Right lobe of liver (tissue), 6 donors: ENCODE data around the gene SLC16A9. TPM values are rescaled to one million over a fixed set of nuclear protein-coding genes. Genes with fewer than 3 reads are reported as not detected.

ENCODE experiments used
- ATAC-seq, 4 donors: fragments of 200-7000 bp; cut with Tn5 transposase; one replicate each; pipeline ENCODE4 v1.9.1; 2020; ENCODE audit warnings: mild to moderate bottlenecking in 4 of 4, moderate library complexity in 4 of 4
- DNase-seq, 3 donors: peaks; one replicate each; pipeline ENCODE4 v3.0.0-alpha.2; 2020
- H3K27ac ChIP-seq, 3 donors: fragments of 200-600 bp; one replicate each; pipeline ENCODE4 v1.8.0; 2022
- H3K27me3 ChIP-seq, 2 donors: fragments of 200-600 bp; one replicate each; pipeline ENCODE4 v1.8.0; 2022
- H3K36me3 ChIP-seq, 4 donors: fragments of 200-600 bp; sonication (generic) in 1 of 4; one replicate each; pipeline versions ENCODE4 v1.5.1 to v1.8.0; 2017 to 2022; ENCODE audit warnings: control low read depth in 1 of 4
- H3K4me1 ChIP-seq, 4 donors: fragments of 200-600 bp; sonication (generic) in 1 of 4; one replicate each; pipeline versions ENCODE4 v1.5.1 to v1.8.0; 2017 to 2022; ENCODE audit warnings: control low read depth in 1 of 4
- H3K4me3 ChIP-seq, 3 donors: fragments of 200-600 bp; one replicate each; pipeline ENCODE4 v1.8.0; 2022
- H3K9me3 ChIP-seq, 4 donors: fragments of 200-600 bp; sonication (generic) in 1 of 4; one replicate each; pipeline versions ENCODE4 v1.5.1 to v1.8.0; 2017 to 2022; ENCODE audit warnings: control low read depth in 1 of 4
- POLR2A ChIP-seq: fragments of 450-650 bp; IDR thresholded peaks from one replicate; pipeline ENCODE4 v1.6.1; 2017; ENCODE audit warnings: antibody characterized with exemption, mild to moderate bottlenecking
- WGBS: methylation state at CpG from one replicate; pipeline ENCODE4 v1.1.6; 2018; ENCODE audit warnings: low coverage, low lambda C conversion rate; ENCODE audit not compliant: insufficient coverage; ENCODE audit errors: missing lambda C conversion rate; 5-methylcytosine and 5-hydroxymethylcytosine counted together
- intact Hi-C, 2 donors: fragments of 100-400 bp; cut with DNase I; formaldehyde crosslinking; loops; one replicate each; pipeline versions ENCODE4 v1.11.2 to v1.14.1; 2022
- total RNA-seq, 6 experiments: library from RNA; depleted of rRNA in 2 of 6; stranded (reverse); fragments of >200 nt in 2 of 6; fragmentation: NEBNext Ultra II Directional in 3 of 6; extraction: Animal tissue kit (Norgen Biotek cat#: 25700) in 3 of 6; gene quantifications; one replicate each; pipeline versions ENCODE4 v1.1.0 to v1.2.4, GENCODE V29; 2016 to 2023
- TF ChIP-seq, protein P1 (sequence below), 4 donors: fragments of 200-600 bp in 3 of 4; fragments of 450-650 bp in 1 of 4; IDR thresholded peaks; one replicate each; pipeline versions ENCODE4 v1.5.1 to v1.8.0; 2016 to 2022; ENCODE audit warnings: antibody characterized with exemption in 4 of 4, mild to moderate bottlenecking in 2 of 4
- donor health status: DM: no; HTN: yes; CAD: no.
- donor health status: DM: no; HTN: no; CAD: no.
- donor health status: DM: no; HTN: no; CAD: no.
- donor health status: DM: no; HTN: yes; CAD: no.
- donor health status: DM: no; HTN: yes; CAD: no.

The SLC16A9 gene
- total RNA-seq, 6 experiments from 2014 or later: 0.42 to 1.2 (median 0.89) TPM; not detected in 2

DNA sequence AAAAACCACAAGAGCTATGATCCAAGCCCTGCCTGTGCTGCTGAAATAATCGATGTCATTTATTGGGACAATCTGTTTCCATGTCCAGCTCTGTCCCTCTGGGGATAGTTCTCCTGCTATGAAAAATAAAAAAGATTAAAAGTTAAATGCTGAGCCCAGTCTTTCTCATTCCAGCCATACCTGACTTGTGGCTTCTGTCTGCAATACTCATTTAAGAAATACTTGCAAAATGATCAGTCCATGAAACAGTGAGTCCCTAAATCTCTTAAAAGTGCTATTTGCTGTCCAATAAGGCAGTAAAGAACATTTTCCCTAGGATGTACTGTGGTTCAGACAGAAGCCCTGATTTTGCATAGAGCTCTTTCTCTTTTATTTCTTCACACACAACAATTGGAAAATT lies 91.7 kb downstream of the SLC16A9 start:
- TF ChIP-seq, protein P1, sequence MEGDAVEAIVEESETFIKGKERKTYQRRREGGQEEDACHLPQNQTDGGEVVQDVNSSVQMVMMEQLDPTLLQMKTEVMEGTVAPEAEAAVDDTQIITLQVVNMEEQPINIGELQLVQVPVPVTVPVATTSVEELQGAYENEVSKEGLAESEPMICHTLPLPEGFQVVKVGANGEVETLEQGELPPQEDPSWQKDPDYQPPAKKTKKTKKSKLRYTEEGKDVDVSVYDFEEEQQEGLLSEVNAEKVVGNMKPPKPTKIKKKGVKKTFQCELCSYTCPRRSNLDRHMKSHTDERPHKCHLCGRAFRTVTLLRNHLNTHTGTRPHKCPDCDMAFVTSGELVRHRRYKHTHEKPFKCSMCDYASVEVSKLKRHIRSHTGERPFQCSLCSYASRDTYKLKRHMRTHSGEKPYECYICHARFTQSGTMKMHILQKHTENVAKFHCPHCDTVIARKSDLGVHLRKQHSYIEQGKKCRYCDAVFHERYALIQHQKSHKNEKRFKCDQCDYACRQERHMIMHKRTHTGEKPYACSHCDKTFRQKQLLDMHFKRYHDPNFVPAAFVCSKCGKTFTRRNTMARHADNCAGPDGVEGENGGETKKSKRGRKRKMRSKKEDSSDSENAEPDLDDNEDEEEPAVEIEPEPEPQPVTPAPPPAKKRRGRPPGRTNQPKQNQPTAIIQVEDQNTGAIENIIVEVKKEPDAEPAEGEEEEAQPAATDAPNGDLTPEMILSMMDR (IDR thresholded peaks at IDR 0.05): no peak
- TF ChIP-seq POLR2A: no peak
- Histone ChIP-seq H3K36me3 (no peaks in the 10 kb centered on the region), H3K4me1 (no peaks in the 10 kb centered on the region), H3K9me3 (no peaks in the 10 kb centered on the region), H3K27me3 (no peaks in the 10 kb centered on the region), H3K4me3 (no peak overlapping the region), H3K27ac (no peak overlapping the region)
- ATAC-seq: no peak
- intact Hi-C loops: no loop called here
- WGBS: 81% methylated on average over 1 of the region's 1 CpG
- DNase-seq: no peak

DNA sequence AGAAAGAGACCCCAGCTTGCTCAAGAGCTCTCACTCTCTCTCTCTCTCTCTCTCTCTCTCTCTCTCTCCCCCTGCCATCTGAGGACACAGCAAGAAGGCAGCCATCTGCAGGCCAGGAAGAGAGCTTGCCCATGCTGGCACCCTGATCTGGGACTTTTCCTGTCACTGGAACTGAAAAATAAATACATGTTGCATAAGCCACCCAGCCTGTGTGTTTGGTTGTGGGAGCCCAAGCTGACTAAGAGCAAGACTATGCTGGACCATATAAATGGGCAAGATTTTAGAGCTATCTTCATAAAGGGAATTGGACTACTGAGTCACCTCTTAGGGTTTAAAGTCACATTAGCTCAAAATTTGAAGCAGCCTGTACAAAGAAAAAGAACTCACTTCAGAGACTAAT lies 98.6 kb downstream of the SLC16A9 start:
- ATAC-seq: peak in 2 of 4 donors; percentile 40 to 55
- H3K4me1 ChIP-seq: no peaks in the 10 kb centered on the region
- no peaks in the 10 kb centered on the region for H3K9me3 ChIP-seq
- no peak for DNase-seq
- no peaks in the 10 kb centered on the region for H3K36me3 ChIP-seq
- no peaks in the 10 kb centered on the region for H3K27me3 ChIP-seq
- no peak overlapping the region for H3K27ac ChIP-seq
- H3K4me3 ChIP-seq: no peak overlapping the region
- intact Hi-C loops: no loop called here
- no peak for TF ChIP-seq POLR2A
- TF ChIP-seq, protein P1 (IDR thresholded peaks at IDR 0.05): no peak

DNA sequence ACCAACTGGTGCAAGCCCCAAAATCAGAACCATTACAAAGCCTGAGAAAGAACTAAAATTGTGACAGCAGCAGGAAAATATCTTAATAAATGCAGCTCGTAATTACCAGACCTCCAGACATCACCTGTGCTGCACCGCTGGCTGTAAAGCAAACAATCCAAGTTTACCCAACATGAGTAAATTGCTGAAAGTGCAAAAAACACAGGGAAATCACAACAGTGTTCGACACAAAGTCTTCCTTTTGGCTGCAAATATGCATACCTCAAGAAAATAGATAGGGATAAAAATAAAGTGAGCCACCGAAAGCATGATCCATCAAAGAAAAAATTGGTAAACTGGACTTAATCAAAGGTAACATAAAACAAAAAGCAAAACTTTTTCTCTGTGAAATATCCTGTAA lies 101.7 kb downstream of the SLC16A9 start:
- H3K27ac ChIP-seq: no peak overlapping the region
- no peak for ATAC-seq

DNA sequence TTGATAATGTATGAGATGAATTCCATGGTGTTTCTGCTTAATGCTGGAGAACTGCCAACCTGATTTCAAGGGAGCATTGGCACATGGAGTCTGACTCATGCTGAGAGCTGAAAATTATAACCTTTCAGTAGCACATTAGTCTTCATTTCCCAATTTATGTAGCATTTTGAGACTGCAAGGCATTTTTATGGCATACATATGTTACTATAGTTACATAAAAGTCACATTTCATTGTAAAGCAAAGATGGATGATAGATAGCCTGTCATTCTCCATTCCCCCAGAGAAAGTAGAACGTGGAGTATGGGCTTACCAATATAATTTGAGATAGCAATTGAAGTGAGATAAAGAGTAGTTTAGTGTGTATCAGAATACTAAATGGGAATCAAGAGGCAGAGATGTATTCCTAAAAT lies 103.1 kb downstream of the SLC16A9 start:
- DNase-seq: no peak
- no peak for ATAC-seq
- intact Hi-C loops: no loop called here
- H3K27me3 ChIP-seq: no peaks in the 10 kb centered on the region
- no peaks in the 10 kb centered on the region for H3K9me3 ChIP-seq
- H3K4me1 ChIP-seq: no peaks in the 10 kb centered on the region
- no peak overlapping the region for H3K27ac ChIP-seq
- H3K4me3 ChIP-seq: no peak overlapping the region
- WGBS: 32% methylated on average over 1 of the region's 1 CpG
- TF ChIP-seq, protein P1 (IDR thresholded peaks at IDR 0.05): no peak
- TF ChIP-seq POLR2A: no peak
- no peaks in the 10 kb centered on the region for H3K36me3 ChIP-seq

More for the DNA sequence above, 101.7 kb downstream of the SLC16A9 start:
- no peaks in the 10 kb centered on the region for H3K4me1 ChIP-seq
- H3K9me3 ChIP-seq: no peaks in the 10 kb centered on the region
- H3K27me3 ChIP-seq: no peaks in the 10 kb centered on the region
- intact Hi-C loops: no loop called here
- H3K36me3 ChIP-seq: no peaks in the 10 kb centered on the region
- DNase-seq: no peak
- 30% methylated on average over 4 of the region's 4 CpGs for WGBS
- no peak for TF ChIP-seq POLR2A
- TF ChIP-seq, protein P1 (IDR thresholded peaks at IDR 0.05): no peak
- H3K4me3 ChIP-seq: no peak overlapping the region

DNA sequence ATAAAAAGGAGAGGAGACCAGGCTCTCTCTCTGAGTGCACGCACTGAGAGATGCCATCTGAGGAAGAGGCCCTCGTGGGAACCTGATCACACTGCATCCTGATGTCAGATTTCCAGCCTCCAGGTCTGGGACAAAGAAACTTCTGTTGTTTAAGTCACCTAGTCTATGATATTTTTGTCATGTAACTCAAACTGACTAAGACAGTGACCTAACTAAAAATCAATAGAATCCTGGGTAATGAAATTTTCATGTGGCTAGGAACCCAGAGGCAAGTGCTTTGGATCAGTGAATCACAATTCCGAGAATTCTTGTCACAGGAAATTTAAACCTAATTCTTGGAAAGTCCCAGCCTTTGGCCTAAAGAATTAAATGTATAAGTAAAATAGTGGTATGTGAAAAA lies 107.7 kb downstream of the SLC16A9 start:
- Histone ChIP-seq H3K4me1 (no peaks in the 10 kb centered on the region), H3K9me3 (no peaks in the 10 kb centered on the region), H3K36me3 (no peaks in the 10 kb centered on the region), H3K4me3 (no peak overlapping the region), H3K27ac (no peak overlapping the region), H3K27me3 (no peaks in the 10 kb centered on the region)
- DNase-seq (no peak), ATAC-seq (no peak)
- intact Hi-C loops: no loop called here
- 58% methylated on average over 3 of the region's 3 CpGs for WGBS
- TF ChIP-seq, protein P1 (IDR thresholded peaks at IDR 0.05): no peak
- no peak for TF ChIP-seq POLR2A
